GM12878 (cell line): ENCODE results near the gene PRRT1. TPM values are rescaled to one million over a fixed set of nuclear protein-coding genes. Genes with fewer than 3 reads are reported as not detected.

Experiments used
- RELA ChIP-seq: fragments of 450-650 bp; IDR thresholded peaks from 2 replicates; pipeline ENCODE4 v1.8.0; 2014; ENCODE audit warnings: borderline replicate concordance; ENCODE audit not compliant: partially characterized antibody
- SMAD1 ChIP-seq: fragments of 450-650 bp; IDR thresholded peaks from 2 replicates; pipeline ENCODE4 v1.6.1; 2018; ENCODE audit warnings: mild to moderate bottlenecking, low read depth; ENCODE audit not compliant: partially characterized antibody
- polyA plus RNA-seq, 11 experiments: library from polyadenylated mRNA; depleted of rRNA in 4 of 11; unstranded in 6 of 11; stranded (reverse) in 5 of 11; fragments of >200 nt; fragmentation: Nextera tagmentation in 4 of 11; fragmentation: Illumina TruSeq in 1 of 11; extraction: Ambion mirVana in 4 of 11; extraction: Trizol in 1 of 11; gene quantifications; 1 replicate in 1 of 11; 2 replicates in 10 of 11; pipeline versions ENCODE4 v1.2.1 to v1.2.3, GENCODE V29; 2011 to 2016; ENCODE audit warnings: inconsistent platforms in 2 of 11, missing spikeins in 2 of 11, low read depth in 1 of 11
- total RNA-seq, 4 experiments: library from RNA; depleted of rRNA in 3 of 4; stranded (reverse); fragments of >200 nt in 3 of 4; fragmentation: Illumina TruSeq in 1 of 4; extraction: Trizol in 1 of 4; gene quantifications; 2 replicates each; pipeline versions ENCODE4 v1.2.1 to v1.2.3, GENCODE V29; 2013 to 2021
- TF ChIP-seq, protein P1 (sequence below): fragments of 450-650 bp; formaldehyde crosslinking; IDR thresholded peaks from 2 replicates; pipeline ENCODE4 v1.4.0; 2022; ENCODE audit warnings: mild to moderate bottlenecking, moderate library complexity
- TF ChIP-seq, protein P2 (sequence below): fragments of 450-650 bp; formaldehyde crosslinking; IDR thresholded peaks from 2 replicates; pipeline ENCODE4 v1.4.0; 2020; ENCODE audit warnings: mild to moderate bottlenecking, moderate library complexity

The PRRT1 gene
- total and polyA plus RNA-seq, 10 of the 15 experiments (the other 5 are each of a cell fraction or from before 2014, with no cell fraction given) = 0.04 to 0.15 (median 0.10) TPM; not detected in 6

DNA sequence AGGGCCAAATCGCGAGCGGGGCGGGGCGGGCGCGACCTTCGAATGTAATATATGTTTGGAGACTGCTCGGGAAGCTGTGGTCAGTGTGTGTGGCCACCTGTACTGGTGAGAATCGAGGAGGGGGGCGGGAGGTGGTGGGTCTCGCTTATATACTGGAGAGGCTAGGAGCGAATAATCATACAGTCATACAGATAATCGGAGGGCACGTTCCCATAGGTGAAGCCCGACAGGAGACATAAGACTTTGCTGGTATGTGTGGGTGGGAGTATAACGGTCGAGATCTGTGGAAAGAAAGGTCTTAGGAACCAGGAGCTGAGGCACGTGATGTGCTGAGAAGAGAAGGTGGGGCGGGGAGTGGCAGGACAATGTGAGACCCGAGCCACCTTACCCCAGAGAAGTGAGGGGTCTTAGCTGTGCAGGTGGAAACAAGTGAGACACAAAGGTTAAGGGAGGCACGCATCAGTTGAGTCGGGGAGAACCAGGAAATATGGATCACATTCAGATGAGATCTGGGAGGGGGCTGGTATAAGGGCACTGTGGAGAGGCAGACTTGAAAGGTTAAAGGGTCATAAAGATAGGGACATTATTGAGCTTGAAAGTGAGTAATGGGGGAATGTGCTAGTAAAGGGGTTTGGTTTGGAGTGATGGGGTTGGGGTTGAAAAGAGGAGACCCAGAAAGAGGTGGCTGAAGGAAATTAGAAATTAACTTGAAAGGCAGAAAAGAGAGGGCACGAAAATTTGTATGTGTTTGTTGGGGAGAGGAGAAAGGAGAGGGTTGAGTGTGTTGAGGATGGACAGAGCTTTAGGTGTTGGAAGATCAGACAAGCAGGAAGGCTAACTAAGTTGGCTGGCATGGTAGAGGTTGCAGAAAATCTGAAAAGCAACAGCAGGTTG is 27.1 kb upstream of the PRRT1 start (continued):
- TF ChIP-seq SMAD1 = peak; percentile 50
- peak; percentile 24 for TF ChIP-seq RELA
- TF ChIP-seq, protein P1, sequence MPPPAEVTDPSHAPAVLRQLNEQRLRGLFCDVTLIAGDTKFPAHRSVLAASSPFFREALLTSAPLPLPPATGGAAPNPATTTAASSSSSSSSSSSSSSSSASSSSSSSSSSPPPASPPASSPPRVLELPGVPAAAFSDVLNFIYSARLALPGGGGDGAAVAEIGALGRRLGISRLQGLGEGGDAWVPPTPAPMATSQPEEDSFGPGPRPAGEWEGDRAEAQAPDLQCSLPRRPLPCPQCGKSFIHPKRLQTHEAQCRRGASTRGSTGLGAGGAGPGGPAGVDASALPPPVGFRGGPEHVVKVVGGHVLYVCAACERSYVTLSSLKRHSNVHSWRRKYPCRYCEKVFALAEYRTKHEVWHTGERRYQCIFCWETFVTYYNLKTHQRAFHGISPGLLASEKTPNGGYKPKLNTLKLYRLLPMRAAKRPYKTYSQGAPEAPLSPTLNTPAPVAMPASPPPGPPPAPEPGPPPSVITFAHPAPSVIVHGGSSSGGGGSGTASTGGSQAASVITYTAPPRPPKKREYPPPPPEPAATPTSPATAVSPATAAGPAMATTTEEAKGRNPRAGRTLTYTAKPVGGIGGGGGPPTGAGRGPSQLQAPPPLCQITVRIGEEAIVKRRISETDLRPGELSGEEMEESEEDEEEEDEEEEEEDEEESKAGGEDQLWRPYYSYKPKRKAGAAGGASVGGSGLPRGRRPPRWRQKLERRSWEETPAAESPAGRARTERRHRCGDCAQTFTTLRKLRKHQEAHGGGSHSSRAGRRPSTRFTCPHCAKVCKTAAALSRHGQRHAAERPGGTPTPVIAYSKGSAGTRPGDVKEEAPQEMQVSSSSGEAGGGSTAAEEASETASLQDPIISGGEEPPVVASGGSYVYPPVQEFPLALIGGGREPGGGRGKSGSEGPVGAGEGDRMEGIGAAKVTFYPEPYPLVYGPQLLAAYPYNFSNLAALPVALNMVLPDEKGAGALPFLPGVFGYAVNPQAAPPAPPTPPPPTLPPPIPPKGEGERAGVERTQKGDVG (CRISPR knock-in tag) = no peak
- TF ChIP-seq, protein P2, sequence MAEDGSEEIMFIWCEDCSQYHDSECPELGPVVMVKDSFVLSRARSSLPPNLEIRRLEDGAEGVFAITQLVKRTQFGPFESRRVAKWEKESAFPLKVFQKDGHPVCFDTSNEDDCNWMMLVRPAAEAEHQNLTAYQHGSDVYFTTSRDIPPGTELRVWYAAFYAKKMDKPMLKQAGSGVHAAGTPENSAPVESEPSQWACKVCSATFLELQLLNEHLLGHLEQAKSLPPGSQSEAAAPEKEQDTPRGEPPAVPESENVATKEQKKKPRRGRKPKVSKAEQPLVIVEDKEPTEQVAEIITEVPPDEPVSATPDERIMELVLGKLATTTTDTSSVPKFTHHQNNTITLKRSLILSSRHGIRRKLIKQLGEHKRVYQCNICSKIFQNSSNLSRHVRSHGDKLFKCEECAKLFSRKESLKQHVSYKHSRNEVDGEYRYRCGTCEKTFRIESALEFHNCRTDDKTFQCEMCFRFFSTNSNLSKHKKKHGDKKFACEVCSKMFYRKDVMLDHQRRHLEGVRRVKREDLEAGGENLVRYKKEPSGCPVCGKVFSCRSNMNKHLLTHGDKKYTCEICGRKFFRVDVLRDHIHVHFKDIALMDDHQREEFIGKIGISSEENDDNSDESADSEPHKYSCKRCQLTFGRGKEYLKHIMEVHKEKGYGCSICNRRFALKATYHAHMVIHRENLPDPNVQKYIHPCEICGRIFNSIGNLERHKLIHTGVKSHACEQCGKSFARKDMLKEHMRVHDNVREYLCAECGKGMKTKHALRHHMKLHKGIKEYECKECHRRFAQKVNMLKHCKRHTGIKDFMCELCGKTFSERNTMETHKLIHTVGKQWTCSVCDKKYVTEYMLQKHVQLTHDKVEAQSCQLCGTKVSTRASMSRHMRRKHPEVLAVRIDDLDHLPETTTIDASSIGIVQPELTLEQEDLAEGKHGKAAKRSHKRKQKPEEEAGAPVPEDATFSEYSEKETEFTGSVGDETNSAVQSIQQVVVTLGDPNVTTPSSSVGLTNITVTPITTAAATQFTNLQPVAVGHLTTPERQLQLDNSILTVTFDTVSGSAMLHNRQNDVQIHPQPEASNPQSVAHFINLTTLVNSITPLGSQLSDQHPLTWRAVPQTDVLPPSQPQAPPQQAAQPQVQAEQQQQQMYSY (CRISPR knock-in tag) = no peak
